Smooth muscle cell (in vitro differentiated cells): ENCODE results near the gene SLX4. TPM values are rescaled to one million over a fixed set of nuclear protein-coding genes. Genes with fewer than 3 reads are reported as not detected.

ENCODE experiments used
- DNase-seq: peaks from one replicate; lab custom pipeline; 2025; ENCODE audit not compliant: unreplicated experiment; lab: John Stamatoyannopoulos, UW
- H2AFZ ChIP-seq: fragments of 200-600 bp; sonication (generic); 2 replicates; pipeline ENCODE4 v1.6.0; 2016; ENCODE audit warnings: antibody characterized with exemption, low read depth, mild to moderate bottlenecking
- H3F3A ChIP-seq: fragments of 200-600 bp; sonication (generic); 2 replicates; pipeline ENCODE4 v1.6.0; 2017; ENCODE audit warnings: antibody characterized with exemption, low read depth
- H3K27ac ChIP-seq: fragments of 200-600 bp; sonication (generic); 2 replicates; pipeline ENCODE4 v1.5.1; 2016; ENCODE audit warnings: low read depth, mild to moderate bottlenecking
- H3K27me3 ChIP-seq: fragments of 200-600 bp; sonication (generic); 2 replicates; pipeline ENCODE4 v1.6.1; 2016; ENCODE audit warnings: low read depth, mild to moderate bottlenecking
- H3K36me3 ChIP-seq: fragments of 200-600 bp; sonication (generic); 2 replicates; pipeline ENCODE4 v1.5.1; 2016; ENCODE audit warnings: low read depth
- H3K4me1 ChIP-seq: fragments of 200-600 bp; sonication (generic); 2 replicates; pipeline ENCODE4 v1.5.1; 2016; ENCODE audit warnings: low read depth
- H3K4me2 ChIP-seq: fragments of 200-600 bp; sonication (generic); 2 replicates; pipeline ENCODE4 v1.6.0; 2016; ENCODE audit warnings: mild to moderate bottlenecking
- H3K4me3 ChIP-seq: fragments of 200-600 bp; sonication (generic); 2 replicates; pipeline ENCODE4 v1.5.1; 2016; ENCODE audit warnings: mild to moderate bottlenecking
- H3K79me2 ChIP-seq: fragments of 200-600 bp; sonication (generic); 2 replicates; pipeline ENCODE4 v1.6.0; 2016; ENCODE audit warnings: low read depth, mild to moderate bottlenecking
- H3K9ac ChIP-seq: fragments of 200-600 bp; sonication (generic); 2 replicates; pipeline ENCODE4 v1.6.0; 2016; ENCODE audit warnings: low read depth
- H3K9me3 ChIP-seq: fragments of 200-600 bp; sonication (generic); replicated peaks from 2 replicates; pipeline ENCODE4 v1.5.1; 2016; ENCODE audit warnings: low read depth
- H4K20me1 ChIP-seq: fragments of 200-600 bp; sonication (generic); 2 replicates; pipeline ENCODE4 v1.6.0; 2016; ENCODE audit warnings: low read depth
- CTCF ChIP-seq: fragments of 200-600 bp; sonication (generic); IDR thresholded peaks from 2 replicates; pipeline ENCODE4 v1.5.1; 2017; ENCODE audit warnings: borderline replicate concordance, mild to moderate bottlenecking, antibody characterized with exemption; ENCODE audit not compliant: insufficient read depth, poor library complexity, severe bottlenecking
- WGBS: methylation state at CpG from one replicate; pipeline ENCODE4 v1.1.7; 2016; ENCODE audit warnings: low lambda C conversion rate; 5-methylcytosine and 5-hydroxymethylcytosine counted together
- polyA plus RNA-seq: library from polyadenylated mRNA; unstranded; fragments of >200 nt; fragmentation: Nextera tagmentation; extraction: Ambion mirVana; gene quantifications from 2 replicates; pipeline ENCODE4 v1.2.1, GENCODE V29; 2016
- total RNA-seq: library from RNA; depleted of rRNA; stranded (reverse); fragments of >200 nt; gene quantifications from 2 replicates; pipeline ENCODE4 v1.2.3, GENCODE V29; 2014

Gene SLX4
- total and polyA plus RNA-seq, 2 experiments from 2014 or later = 3.5 to 3.6 TPM

GRCh38 chr16:3561626-3562025 lies 49.8 kb downstream of the SLX4 start:
- WGBS = 94% methylated on average over 15 of the region's 15 CpGs
- H3K9ac ChIP-seq = no peak overlapping the region
- no peak for TF ChIP-seq CTCF
- no peaks in the 10 kb centered on the region for H3F3A ChIP-seq
- no peak overlapping the region for H3K27ac ChIP-seq
- H3K9me3 ChIP-seq = no peaks in the 10 kb centered on the region
- H3K36me3 ChIP-seq = no peaks in the 10 kb centered on the region
- no peak overlapping the region for H3K4me3 ChIP-seq
- H3K27me3 ChIP-seq = no peaks in the 10 kb centered on the region
- no peak for DNase-seq
- H2AFZ ChIP-seq = no peak overlapping the region
- H3K79me2 ChIP-seq = no peaks in the 10 kb centered on the region
- H3K4me2 ChIP-seq = no peak overlapping the region
- no peaks in the 10 kb centered on the region for H4K20me1 ChIP-seq
- H3K4me1 ChIP-seq = no peaks in the 10 kb centered on the region

GRCh38 chr16:3554351-3554928 lies 57.0 kb downstream of the SLX4 start:
- no peaks in the 10 kb centered on the region for H3K27me3 ChIP-seq
- H3K36me3 ChIP-seq = no peaks in the 10 kb centered on the region
- no peak overlapping the region for H3K27ac ChIP-seq
- no peaks in the 10 kb centered on the region for H3F3A ChIP-seq
- H3K4me1 ChIP-seq = peaks cover 7% of the 10 kb centered on the region
- H3K79me2 ChIP-seq = no peaks in the 10 kb centered on the region
- H3K4me2 ChIP-seq = no peak overlapping the region
- TF ChIP-seq CTCF = no peak
- no peaks in the 10 kb centered on the region for H3K9me3 ChIP-seq
- DNase-seq = no peak
- 70% methylated on average over 7 of the region's 7 CpGs for WGBS
- H3K4me3 ChIP-seq = no peak overlapping the region
- H3K9ac ChIP-seq = no peak overlapping the region
- H4K20me1 ChIP-seq = no peaks in the 10 kb centered on the region
- no peak overlapping the region for H2AFZ ChIP-seq

GRCh38 chr16:3553138-3553923 lies 58.1 kb downstream of the SLX4 start:
- Histone ChIP-seq H4K20me1 (no peaks in the 10 kb centered on the region), H3K79me2 (no peaks in the 10 kb centered on the region), H2AFZ (no peak overlapping the region), H3K9me3 (no peaks in the 10 kb centered on the region), H3F3A (no peaks in the 10 kb centered on the region), H3K4me2 (peak overlapping the region; percentile 25), H3K4me1 (peaks cover 7% of the 10 kb centered on the region), H3K27ac (no peak overlapping the region), H3K4me3 (no peak overlapping the region), H3K9ac (no peak overlapping the region), H3K27me3 (no peaks in the 10 kb centered on the region), H3K36me3 (no peaks in the 10 kb centered on the region)
- 38% methylated on average over 11 of the region's 11 CpGs for WGBS
- no peak for TF ChIP-seq CTCF
- DNase-seq = no peak
